Peyer's patch (tissue), 4 donors: Measurements from ENCODE around the gene MICU2.
"Not testable (repeated sequence)": the region's sequence is repeated elsewhere in the genome, so short reads cannot be mapped to it uniquely, and the experiment has no call there.

Experiments used
- POLR2A ChIP-seq, 2 donors: fragments of 450-650 bp; IDR thresholded peaks; one replicate each; pipeline ENCODE4 v1.5.1; 2017; ENCODE audit warnings: antibody characterized with exemption in 2 of 2, mild to moderate bottlenecking in 2 of 2, moderate library complexity in 2 of 2
- TF ChIP-seq, protein P1 (sequence below), 6 experiments: fragments of 450-650 bp in 4 of 6; fragments of 200-600 bp in 2 of 6; sonication (generic) in 1 of 6; IDR thresholded peaks; one replicate each; pipeline ENCODE4 v1.5.1; 2017 to 2019; ENCODE audit warnings: antibody characterized with exemption in 6 of 6, mild to moderate bottlenecking in 3 of 6, moderate library complexity in 1 of 6

DNA sequence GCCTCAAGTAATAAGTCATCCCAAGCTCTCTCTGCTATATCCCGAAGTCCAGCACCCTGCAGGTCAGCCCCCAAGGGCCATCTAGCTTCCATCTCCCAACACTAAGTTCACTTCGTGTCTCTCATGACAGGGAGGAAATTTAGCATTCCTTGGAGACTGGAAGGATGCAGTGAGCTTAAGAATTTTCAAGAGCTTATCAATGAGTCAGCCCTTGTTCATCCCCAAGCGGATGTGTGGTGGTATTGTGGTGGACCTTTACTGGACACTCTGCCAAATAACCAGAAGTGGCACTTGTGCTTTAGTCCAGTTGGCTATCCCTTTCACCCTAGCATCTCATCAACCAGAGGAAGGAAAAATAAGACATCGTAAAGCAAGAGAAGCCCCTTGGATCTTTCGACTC lies 15.6 kb downstream of the MICU2 start:
- TF ChIP-seq, protein P1, sequence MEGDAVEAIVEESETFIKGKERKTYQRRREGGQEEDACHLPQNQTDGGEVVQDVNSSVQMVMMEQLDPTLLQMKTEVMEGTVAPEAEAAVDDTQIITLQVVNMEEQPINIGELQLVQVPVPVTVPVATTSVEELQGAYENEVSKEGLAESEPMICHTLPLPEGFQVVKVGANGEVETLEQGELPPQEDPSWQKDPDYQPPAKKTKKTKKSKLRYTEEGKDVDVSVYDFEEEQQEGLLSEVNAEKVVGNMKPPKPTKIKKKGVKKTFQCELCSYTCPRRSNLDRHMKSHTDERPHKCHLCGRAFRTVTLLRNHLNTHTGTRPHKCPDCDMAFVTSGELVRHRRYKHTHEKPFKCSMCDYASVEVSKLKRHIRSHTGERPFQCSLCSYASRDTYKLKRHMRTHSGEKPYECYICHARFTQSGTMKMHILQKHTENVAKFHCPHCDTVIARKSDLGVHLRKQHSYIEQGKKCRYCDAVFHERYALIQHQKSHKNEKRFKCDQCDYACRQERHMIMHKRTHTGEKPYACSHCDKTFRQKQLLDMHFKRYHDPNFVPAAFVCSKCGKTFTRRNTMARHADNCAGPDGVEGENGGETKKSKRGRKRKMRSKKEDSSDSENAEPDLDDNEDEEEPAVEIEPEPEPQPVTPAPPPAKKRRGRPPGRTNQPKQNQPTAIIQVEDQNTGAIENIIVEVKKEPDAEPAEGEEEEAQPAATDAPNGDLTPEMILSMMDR (IDR thresholded peaks at IDR 0.05) = not testable (repeated sequence)
- not testable (repeated sequence) for TF ChIP-seq POLR2A (IDR thresholded peaks at IDR 0.05)
